Cardiac muscle cell (in vitro differentiated cells and primary cell): ENCODE data around the gene MAP3K5. TPM values are rescaled to one million over a fixed set of nuclear protein-coding genes. Genes with fewer than 3 reads are reported as not detected.

Source experiments
- DNase-seq, 2 donors: peaks; one replicate each; pipeline versions ENCODE4 v3.0.0 to v3.0.0-alpha.2; 2010 to 2017; ENCODE audit warnings: low read depth in 1 of 2, low spot score in 1 of 2
- H3K27ac ChIP-seq: fragments of 200-600 bp; sonication (generic); 2 replicates; pipeline ENCODE4 v1.5.1; 2016
- H3K27me3 ChIP-seq: fragments of 200-600 bp; sonication (generic); 2 replicates; pipeline ENCODE4 v1.6.0; 2016; ENCODE audit warnings: control low read depth
- H3K36me3 ChIP-seq: fragments of 200-600 bp; sonication (generic); 2 replicates; pipeline ENCODE4 v1.5.1; 2016; ENCODE audit warnings: control low read depth
- H3K4me1 ChIP-seq: fragments of 200-600 bp; sonication (generic); 2 replicates; pipeline ENCODE4 v1.8.1; 2017; ENCODE audit warnings: low read depth, mild to moderate bottlenecking, mixed run types
- H3K4me3 ChIP-seq: fragments of 200-600 bp; sonication (generic); 2 replicates; pipeline ENCODE4 v1.5.1; 2016; ENCODE audit warnings: mild to moderate bottlenecking
- H3K9me3 ChIP-seq: fragments of 200-600 bp; sonication (generic); 2 replicates; pipeline ENCODE4 v1.5.1; 2017; ENCODE audit warnings: low read depth, mild to moderate bottlenecking, control low read depth
- CTCF ChIP-seq: IDR thresholded peaks from 2 replicates; pipeline ENCODE4 v1.5.1; 2012; ENCODE audit warnings: low read depth, mild to moderate bottlenecking, low read length
- polyA plus RNA-seq: library from polyadenylated mRNA; unstranded; fragments of >200 nt; fragmentation: Nextera tagmentation; extraction: Ambion mirVana; gene quantifications from 2 replicates; pipeline ENCODE4 v1.2.1, GENCODE V29; 2016
- total RNA-seq: library from RNA; depleted of rRNA; stranded (reverse); fragments of >200 nt; gene quantifications from 2 replicates; pipeline ENCODE4 v1.2.3, GENCODE V29; 2016

The MAP3K5 gene
- total RNA-seq, result 1.4 and 3.0 TPM in 2 replicates
- 2.8 and 3.3 TPM in 2 replicates for polyA plus RNA-seq

GRCh38 chr6:136792410-136793262 is at the start of gene MAP3K5:
Gene MAP3K5, minus strand, starts transcription at chr6:136792477. Its CDS starts 320 bp downstream, at chr6:136792157.
- Histone ChIP-seq H3K4me3 (peak within 1 kb of the TSS; percentile 60), H3K9me3 (no peaks in the 10 kb centered on the region), H3K27ac (no peak within 1 kb of the TSS), H3K36me3 (no peaks in the 10 kb centered on the region), H3K27me3 (peaks cover 27% of the 10 kb centered on the region), H3K4me1 (no peaks in the 10 kb centered on the region)
- DNase-seq, result peak; percentile 89 to 95
- TF ChIP-seq CTCF, result peak; percentile 90

- no peaks in the 10 kb centered on the region for H3K9me3 ChIP-seq
- TF ChIP-seq CTCF, result no peak
- no peaks in the 10 kb centered on the region for H3K36me3 ChIP-seq
- peak in 1 of 2 donors; percentile 23 for DNase-seq
- H3K27ac ChIP-seq, result no peak overlapping the region
- no peak overlapping the region for H3K4me3 ChIP-seq
- peaks cover 6% of the 10 kb centered on the region for H3K4me1 ChIP-seq
- H3K27me3 ChIP-seq, result no peaks in the 10 kb centered on the region
Observed at GRCh38 chr6:136840276-136841001, 48.2 kb upstream of the MAP3K5 start.

GRCh38 chr6:136831873-136832562 is 39.7 kb upstream of the MAP3K5 start:
- peaks cover 4% of the 10 kb centered on the region for H3K36me3 ChIP-seq
- no peak for DNase-seq
- no peak for TF ChIP-seq CTCF

GRCh38 chr6:136826216-136826615 is 33.9 kb upstream of the MAP3K5 start:
- no peak for DNase-seq
- no peak overlapping the region for H3K27ac ChIP-seq
- TF ChIP-seq CTCF, result no peak

More at GRCh38 chr6:136831873-136832562, 39.7 kb upstream of the MAP3K5 start:
- Histone ChIP-seq H3K9me3 (no peaks in the 10 kb centered on the region), H3K4me1 (no peaks in the 10 kb centered on the region), H3K4me3 (no peak overlapping the region), H3K27me3 (no peaks in the 10 kb centered on the region), H3K27ac (no peak overlapping the region)

GRCh38 chr6:136823128-136823660 is 30.9 kb upstream of the MAP3K5 start:
- H3K36me3 ChIP-seq, result peaks cover 4% of the 10 kb centered on the region
- DNase-seq, result no peak
- no peak for TF ChIP-seq CTCF
- no peaks in the 10 kb centered on the region for H3K9me3 ChIP-seq
- peak overlapping the region; percentile 70 for H3K4me3 ChIP-seq
- H3K4me1 ChIP-seq, result no peaks in the 10 kb centered on the region
- peak overlapping the region; percentile 85 for H3K27ac ChIP-seq
- peaks cover 3% of the 10 kb centered on the region for H3K27me3 ChIP-seq

More at GRCh38 chr6:136826216-136826615, 33.9 kb upstream of the MAP3K5 start:
- Histone ChIP-seq H3K27me3 (no peaks in the 10 kb centered on the region), H3K36me3 (peaks cover 8% of the 10 kb centered on the region), H3K4me1 (no peaks in the 10 kb centered on the region), H3K4me3 (no peak overlapping the region), H3K9me3 (no peaks in the 10 kb centered on the region)
